ENCODE data around the gene SMS.

- TF ChIP-seq CTCF (IDR thresholded peaks at IDR 0.05; ENCODE audit: low read length) (no peak), EZH2 (IDR thresholded peaks at IDR 0.05; ENCODE audit: borderline replicate concordance, low read length) (no peak)
Observed at GRCh38 chrX:21905953-21906352, 34.6 kb upstream of the SMS start.

Measured in OCI-LY1 (cell line).